Common myeloid progenitor, CD34-positive (primary cell): ENCODE data around the gene HOXB1.

Experiments
- CTCF ChIA-PET: fragments of 350-600 bp; sonication (Branson Sonifier 250); formaldehyde crosslinking; loops from one replicate; lab custom pipeline; 2021; ENCODE audit warnings: antibody characterized with exemption; lab: Charles Lee
- POLR2A ChIA-PET: fragments of 350-600 bp; sonication (Branson Sonifier 250); formaldehyde crosslinking; loops from one replicate; lab custom pipeline; 2021; ENCODE audit warnings: antibody characterized with exemption; lab: Charles Lee
- DNase-seq, 3 donors: peaks; one replicate each; pipeline versions ENCODE4 v3.0.0 to v3.0.0-alpha.2; 2013
- H3K27ac ChIP-seq, 2 experiments: 1 replicate in 1 of 2; 2 replicates in 1 of 2; pipeline ENCODE4 v1.7.0; 2013; ENCODE audit warnings: inconsistent platforms in 2 of 2, low read length in 2 of 2, mild to moderate bottlenecking in 2 of 2, low read depth in 1 of 2, moderate library complexity in 1 of 2; ENCODE audit not compliant: severe bottlenecking in 2 of 2, insufficient read depth in 1 of 2, poor library complexity in 1 of 2
- H3K27me3 ChIP-seq, 5 experiments: replicated peaks in 2 of 5; 1 replicate in 3 of 5; 2 replicates in 2 of 5; pipeline versions ENCODE4 v1.6.1 to v1.7.0; 2013; ENCODE audit warnings: low read length in 4 of 5, mild to moderate bottlenecking in 2 of 5, moderate library complexity in 2 of 5, inconsistent platforms in 1 of 5; ENCODE audit not compliant: insufficient read depth in 5 of 5, control insufficient read depth in 4 of 5
- H3K36me3 ChIP-seq, 4 experiments: 1 replicate in 2 of 4; 2 replicates in 2 of 4; pipeline versions ENCODE4 v1.6.1 to v1.7.0; 2013; ENCODE audit warnings: low read length in 3 of 4, control low read depth in 1 of 4, mild to moderate bottlenecking in 1 of 4; ENCODE audit not compliant: control insufficient read depth in 4 of 4, insufficient read depth in 4 of 4
- H3K4me1 ChIP-seq, 4 experiments: 1 replicate in 3 of 4; 2 replicates in 1 of 4; pipeline versions ENCODE4 v1.6.1 to v1.7.1; 2013; ENCODE audit warnings: low read length in 3 of 4, mild to moderate bottlenecking in 3 of 4, control low read depth in 1 of 4, inconsistent platforms in 1 of 4, moderate library complexity in 1 of 4; ENCODE audit not compliant: control insufficient read depth in 4 of 4, insufficient read depth in 4 of 4; ENCODE audit errors: control extremely low read depth in 1 of 4
- H3K4me3 ChIP-seq, 7 experiments: 1 replicate in 4 of 7; 2 replicates in 3 of 7; pipeline versions ENCODE4 v1.5.1 to v1.7.0; 2013; ENCODE audit warnings: mild to moderate bottlenecking in 7 of 7, low read length in 6 of 7, moderate library complexity in 6 of 7, inconsistent platforms in 2 of 7, low read depth in 2 of 7, control low read depth in 1 of 7; ENCODE audit not compliant: insufficient read depth in 4 of 7, control insufficient read depth in 1 of 7; ENCODE audit errors: extremely low read depth in 1 of 7
- H3K9me3 ChIP-seq, 5 experiments: 1 replicate in 4 of 5; 2 replicates in 1 of 5; pipeline versions ENCODE4 v1.6.1 to v1.7.1; 2013; ENCODE audit warnings: low read length in 4 of 5, mild to moderate bottlenecking in 2 of 5, inconsistent platforms in 1 of 5, low read depth in 1 of 5, moderate library complexity in 1 of 5; ENCODE audit not compliant: control insufficient read depth in 4 of 5, insufficient read depth in 2 of 5; ENCODE audit errors: control extremely low read depth in 1 of 5
- WGBS: methylation state at CpG from one replicate; pipeline ENCODE4 v1.1.5; 2013; ENCODE audit not compliant: insufficient coverage; 5-methylcytosine and 5-hydroxymethylcytosine counted together

The HOXB1 gene

GRCh38 chr17:48567646-48568354, 37.0 kb upstream of the HOXB1 start:
- ChIA-PET POLR2A (interaction anchor here (0.9 kb wide), 1 partner anchor 20 kb away, joined by 4 read pairs; no protein-coding TSS in a partner anchor), CTCF (interaction anchor here (0.6 to 2.2 kb wide), 7 partner anchors 10 to 67 kb away, joined by 3 to 7 read pairs (median 6); partner anchors contain the start of genes HOXB4 and HOXB5)
- peak overlapping the region in 3 of 7 experiments; percentile 55 to 65 (median 63) for H3K4me3 ChIP-seq
- H3K36me3 ChIP-seq: peaks cover 0 to 56% (median 19%) of the 10 kb centered on the region in 4 experiments
- no CpG with 5 or more reads among the region's 2 CpGs for WGBS
- DNase-seq: no peak
- no peaks in the 10 kb centered on the region for H3K9me3 ChIP-seq
- no peaks in the 10 kb centered on the region for H3K27me3 ChIP-seq
- no peak overlapping the region for H3K27ac ChIP-seq
- H3K4me1 ChIP-seq: peaks cover 0 to 98% (median 65%) of the 10 kb centered on the region in 4 experiments

- H3K36me3 ChIP-seq: peaks cover 0 to 57% (median 16%) of the 10 kb centered on the region in 4 experiments
- peaks cover 0 to 98% (median 70%) of the 10 kb centered on the region in 4 experiments for H3K4me1 ChIP-seq
- DNase-seq: no peak
- no peaks in the 10 kb centered on the region for H3K9me3 ChIP-seq
- H3K4me3 ChIP-seq: no peak overlapping the region
- ChIA-PET CTCF (interaction anchor here (0.8 to 2.2 kb wide), 5 partner anchors 11 to 66 kb away, joined by 3 to 7 read pairs (median 4); partner anchors contain the start of genes HOXB4 and HOXB5), POLR2A (interaction anchor here (0.9 kb wide), 1 partner anchor 20 kb away, joined by 4 read pairs; no protein-coding TSS in a partner anchor)
- no peaks in the 10 kb centered on the region for H3K27me3 ChIP-seq
- H3K27ac ChIP-seq: no peak overlapping the region
- 76% methylated on average over 6 of the region's 6 CpGs for WGBS
These were observed 36.4 kb upstream of the HOXB1 start for GRCh38 chr17:48567209-48567608.

GRCh38 chr17:48566717-48567116, 35.9 kb upstream of the HOXB1 start:
- Histone ChIP-seq H3K36me3 (peaks cover 0 to 52% (median 14%) of the 10 kb centered on the region in 4 experiments), H3K4me1 (peaks cover under 1 to 98% (median 74%) of the 10 kb centered on the region in 4 experiments), H3K9me3 (no peaks in the 10 kb centered on the region), H3K4me3 (no peak overlapping the region), H3K27me3 (no peaks in the 10 kb centered on the region), H3K27ac (no peak overlapping the region)
- POLR2A ChIA-PET: no interaction called here
- no peak for DNase-seq
- CTCF ChIA-PET: interaction anchor here (0.5 to 2.2 kb wide), 7 partner anchors 10 to 66 kb away, joined by 3 to 7 read pairs (median 4); partner anchors contain the start of gene HOXB5
- no CpG with 5 or more reads among the region's 2 CpGs for WGBS

DNA sequence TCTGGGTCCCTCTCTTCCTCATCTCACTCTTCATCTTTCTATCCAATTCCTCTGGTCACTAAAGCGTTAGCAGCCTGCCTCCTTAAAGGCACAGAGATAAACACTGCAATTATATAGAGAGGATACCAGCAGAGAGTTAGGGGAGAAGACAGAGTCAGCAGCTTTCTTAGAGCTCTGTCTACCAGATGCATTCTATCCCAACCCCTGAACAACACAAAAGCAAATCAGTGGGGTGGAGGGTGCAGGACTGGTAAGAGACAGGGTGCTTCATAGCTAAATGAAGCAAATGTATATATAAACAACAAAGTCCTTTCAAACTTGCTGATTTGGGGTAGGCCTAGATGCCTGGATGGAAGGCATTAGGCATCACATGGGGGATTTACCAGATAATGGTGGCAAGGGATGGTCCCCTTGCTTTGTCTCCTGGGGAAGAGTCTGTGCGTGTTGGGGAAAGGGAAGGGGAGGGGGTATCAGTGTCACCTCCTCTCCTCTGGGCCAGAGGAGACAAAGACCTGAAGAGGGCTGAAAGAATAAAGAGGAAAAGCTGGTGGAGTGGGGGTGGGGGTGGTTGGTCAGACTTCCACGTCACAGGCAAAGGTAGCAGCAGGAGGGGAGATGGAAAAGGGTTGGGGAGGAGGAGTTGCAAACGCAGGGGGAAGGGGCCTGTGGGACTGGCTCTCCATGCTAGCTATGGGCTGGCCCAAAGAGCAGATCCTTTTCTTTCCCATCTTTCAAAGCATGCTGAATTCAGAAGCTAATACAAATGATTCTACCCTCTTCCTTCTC, 35.3 kb upstream of the HOXB1 start:
- no peak overlapping the region for H3K4me3 ChIP-seq
- 90% methylated on average over 2 of the region's 4 CpGs for WGBS
- DNase-seq: no peak
- CTCF ChIA-PET: interaction anchor here (0.5 to 2.2 kb wide), 6 partner anchors 10 to 27 kb away, joined by 3 to 7 read pairs (median 4); partner anchors contain the start of gene HOXB5
- H3K36me3 ChIP-seq: peaks cover 0 to 46% (median 13%) of the 10 kb centered on the region in 4 experiments
- POLR2A ChIA-PET: no interaction called here
- no peaks in the 10 kb centered on the region for H3K9me3 ChIP-seq
- H3K27ac ChIP-seq: no peak overlapping the region
- H3K27me3 ChIP-seq: no peaks in the 10 kb centered on the region
- peaks cover 5 to 98% (median 76%) of the 10 kb centered on the region in 4 experiments for H3K4me1 ChIP-seq

DNA sequence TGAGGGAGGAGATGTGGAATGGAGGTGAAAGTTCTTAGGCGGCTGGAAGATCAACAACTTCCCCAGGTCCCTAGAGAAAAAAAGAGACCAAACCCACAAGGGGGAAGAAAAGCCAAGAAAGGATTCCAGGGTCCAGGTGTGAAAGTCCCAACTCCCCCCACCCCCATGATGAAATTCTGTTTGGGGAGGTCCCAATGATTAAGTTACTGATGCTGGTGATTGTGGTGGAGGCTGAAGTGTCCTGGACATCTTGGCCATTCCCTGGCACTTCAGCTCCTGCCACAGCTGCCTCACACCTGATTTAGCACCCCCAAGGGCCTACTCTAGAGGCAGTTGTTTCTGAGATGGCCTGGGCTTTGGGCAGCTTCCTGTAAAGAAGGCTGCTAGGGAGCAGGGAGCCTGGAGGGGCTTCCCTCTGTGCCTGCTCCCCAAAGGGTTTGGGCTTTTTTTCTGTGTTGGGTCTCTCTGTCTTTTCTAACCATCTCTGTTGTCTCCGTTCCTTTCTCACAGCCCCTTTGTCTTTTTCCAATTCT, 34.3 kb upstream of the HOXB1 start:
- Histone ChIP-seq H3K27me3 (no peaks in the 10 kb centered on the region), H3K4me3 (peak overlapping the region in 1 of 7 experiments; percentile 28), H3K36me3 (peaks cover 0 to 39% (median 9%) of the 10 kb centered on the region in 4 experiments), H3K9me3 (no peaks in the 10 kb centered on the region), H3K27ac (peak overlapping the region in 1 of 2 experiments; percentile 14), H3K4me1 (peaks cover 5 to 97% (median 75%) of the 10 kb centered on the region in 4 experiments)
- ChIA-PET POLR2A (interaction anchor here (0.7 to 1.2 kb wide), 3 partner anchors 12 to 19 kb away, joined by 3 read pairs; no protein-coding TSS in a partner anchor), CTCF (interaction anchor here (0.9 to 2.2 kb wide), 2 partner anchors 23 to 28 kb away, joined by 3 to 8 read pairs; no protein-coding TSS in a partner anchor)
- no peak for DNase-seq
- WGBS: 100% methylated on average over 1 of the region's 2 CpGs

DNA sequence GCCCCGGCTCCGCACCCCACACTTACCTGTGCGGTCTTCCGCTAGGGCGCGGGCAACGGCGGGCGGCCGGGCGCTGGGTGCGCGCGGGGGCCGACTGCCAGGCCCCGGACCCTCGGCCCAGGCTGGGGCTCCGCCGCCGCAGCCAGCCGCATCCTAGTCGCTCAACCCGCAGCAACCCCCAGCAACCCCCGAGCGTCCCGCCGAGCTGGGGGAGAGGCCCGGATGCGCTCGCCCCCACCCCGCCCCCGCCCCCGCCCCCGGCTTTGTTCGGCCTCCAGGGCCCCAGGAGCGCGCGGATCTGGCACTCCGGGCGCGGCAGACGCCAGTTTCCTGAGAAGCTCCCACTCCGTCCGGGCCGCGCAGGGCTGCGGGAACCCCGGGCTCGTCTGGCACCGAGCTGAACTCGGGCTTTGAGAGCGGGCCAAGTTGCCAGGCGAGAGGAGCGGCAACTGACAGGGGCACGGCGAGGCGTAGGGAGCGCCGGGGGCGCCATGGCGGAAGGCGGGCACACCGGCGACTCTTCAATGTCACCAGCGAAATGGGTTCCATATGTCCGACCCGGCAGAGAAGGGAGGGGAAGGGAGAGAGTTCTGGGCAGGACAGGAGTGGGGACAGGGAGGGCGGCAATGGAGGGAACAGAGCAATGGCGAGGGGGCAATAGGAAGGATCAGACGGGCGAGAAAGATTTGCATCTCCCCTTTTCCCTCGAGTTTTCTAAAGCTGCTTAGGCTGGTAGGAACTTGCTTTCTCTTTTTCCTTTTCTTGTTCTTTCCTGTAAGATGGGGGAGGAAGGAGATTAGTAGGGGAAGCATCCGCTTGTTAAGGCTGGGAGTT, 33.6 kb upstream of the HOXB1 start:
- no peak for DNase-seq
- H3K36me3 ChIP-seq: peaks cover 0 to 39% (median 11%) of the 10 kb centered on the region in 4 experiments
- H3K4me1 ChIP-seq: peaks cover 5 to 90% (median 72%) of the 10 kb centered on the region in 4 experiments
- H3K27me3 ChIP-seq: no peaks in the 10 kb centered on the region
- peak overlapping the region in 3 of 7 experiments; percentile 28 to 43 (median 29) for H3K4me3 ChIP-seq
- POLR2A ChIA-PET: interaction anchor here (0.7 to 1.2 kb wide), 3 partner anchors 13 to 18 kb away, joined by 3 read pairs; no protein-coding TSS in a partner anchor
- no peaks in the 10 kb centered on the region for H3K9me3 ChIP-seq
- CTCF ChIA-PET: interaction anchor here (0.9 to 2.2 kb wide), 4 partner anchors 15 to 29 kb away, joined by 3 to 8 read pairs (median 5); no protein-coding TSS in a partner anchor
- WGBS: 27% methylated on average over 48 of the region's 73 CpGs
- peak overlapping the region in 1 of 2 experiments; percentile 14 for H3K27ac ChIP-seq
